Anterior cingulate cortex (tissue), 58 donors: Measurements from ENCODE around the gene B9D1.
"Not testable (repeated sequence)": the region's sequence is repeated elsewhere in the genome, so short reads cannot be mapped to it uniquely, and the experiment has no call there.

Experiments used
- DNase-seq, 58 donors: peaks; one replicate each; lab custom pipeline; 2025; lab: John Stamatoyannopoulos, UW

B9D1 gene

DNA sequence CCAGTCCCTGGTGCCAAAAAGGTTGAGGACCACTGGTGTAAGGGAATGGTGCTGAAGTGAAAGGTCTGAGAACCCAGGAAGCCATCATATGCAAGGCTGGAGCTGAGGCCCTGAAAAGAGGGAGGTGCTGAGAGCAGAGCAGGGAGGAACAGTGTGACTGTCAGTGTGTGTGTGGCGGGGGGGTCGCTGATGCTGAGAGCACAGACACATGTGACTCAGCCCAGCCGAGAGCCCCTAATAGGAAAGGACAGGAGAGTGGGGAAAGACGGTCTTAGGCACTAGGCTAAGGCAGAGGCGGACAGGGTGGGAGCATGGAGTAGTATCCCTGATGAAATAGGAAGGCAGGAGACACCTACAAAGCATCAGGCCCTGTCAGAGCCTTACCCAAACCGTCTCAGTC, 1.2 kb downstream of the B9D1 start:
- DNase-seq: no peak

DNA sequence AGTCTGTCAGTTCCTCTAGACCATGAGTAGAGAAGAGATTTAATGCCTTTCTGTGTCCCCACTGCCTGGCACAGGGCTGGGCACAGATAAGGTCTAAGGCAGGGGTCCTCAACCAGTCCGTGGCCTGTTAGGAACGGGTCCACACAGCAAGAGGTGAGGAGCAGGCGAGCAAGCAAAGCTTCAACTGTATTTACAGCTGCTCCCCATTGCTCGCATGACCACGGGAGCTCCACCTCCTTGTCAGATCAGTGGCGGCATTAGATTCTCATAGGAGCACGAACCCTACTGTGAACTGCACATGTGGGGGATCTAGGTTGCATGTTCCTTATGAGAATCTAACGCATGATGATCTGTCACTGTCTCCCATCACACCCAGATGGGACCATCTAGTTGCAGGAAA, 1.8 kb downstream of the B9D1 start:
- DNase-seq: no peak

DNA sequence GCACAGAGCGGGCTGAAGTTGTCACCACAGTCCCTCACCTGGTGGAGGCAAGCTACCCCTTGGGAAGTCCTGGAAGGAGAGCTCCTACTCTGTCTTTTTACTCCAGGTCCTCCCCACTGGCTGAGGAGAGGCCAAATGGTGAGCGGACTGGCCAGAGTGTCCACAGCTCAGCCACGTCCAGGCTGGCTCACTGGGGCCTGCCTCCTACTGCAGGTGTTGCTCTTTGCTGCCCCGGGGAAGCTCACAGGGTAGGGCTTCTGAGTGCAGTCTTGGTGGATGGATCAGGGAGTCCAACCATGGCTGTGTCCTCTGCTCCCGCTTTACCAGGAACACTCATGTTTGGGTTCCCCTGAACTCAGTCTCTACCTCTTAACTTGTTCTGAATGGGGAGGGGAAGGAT, 2.7 kb downstream of the B9D1 start:
- no peak for DNase-seq

DNA sequence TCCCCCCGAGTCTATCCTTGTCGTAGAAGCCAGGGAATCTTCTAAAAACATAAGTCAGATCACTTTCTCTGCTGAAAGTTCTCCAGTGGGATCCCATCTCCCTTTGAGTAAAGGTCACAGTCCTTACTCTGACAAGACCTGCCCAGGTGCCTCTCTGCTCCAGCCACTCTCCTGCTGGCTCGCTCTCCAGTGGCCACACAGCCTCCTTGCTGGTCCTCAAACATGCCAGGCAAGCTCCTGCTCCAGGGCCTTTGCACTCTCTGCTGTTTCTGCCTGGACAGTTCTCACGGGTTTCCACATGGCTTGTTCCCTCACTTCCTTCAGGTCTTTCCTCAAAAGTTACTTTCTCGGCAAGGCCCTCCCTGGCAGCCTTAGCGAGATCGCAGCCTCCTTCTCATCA, 3.4 kb downstream of the B9D1 start:
- no peak for DNase-seq

DNA sequence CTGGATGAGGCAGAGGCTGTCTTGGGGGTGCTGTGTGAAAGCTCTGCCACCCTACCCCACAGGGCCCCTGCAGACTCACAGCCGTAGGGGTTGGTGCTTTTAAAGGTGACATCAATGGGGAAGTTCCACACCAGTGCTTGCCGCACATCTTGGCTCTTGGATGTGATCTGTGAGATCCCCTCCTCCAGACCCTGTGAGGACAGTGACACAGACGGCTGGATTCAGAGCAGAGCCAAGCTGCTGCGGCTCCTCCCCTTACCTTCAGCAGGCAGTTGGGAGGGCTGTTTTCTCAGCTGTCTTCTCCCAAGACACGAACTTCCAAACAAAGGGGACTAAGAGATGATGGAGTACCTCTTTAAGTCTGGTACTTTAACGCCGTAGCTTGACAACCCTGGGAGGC, 4.8 kb downstream of the B9D1 start:
- no peak for DNase-seq

DNA sequence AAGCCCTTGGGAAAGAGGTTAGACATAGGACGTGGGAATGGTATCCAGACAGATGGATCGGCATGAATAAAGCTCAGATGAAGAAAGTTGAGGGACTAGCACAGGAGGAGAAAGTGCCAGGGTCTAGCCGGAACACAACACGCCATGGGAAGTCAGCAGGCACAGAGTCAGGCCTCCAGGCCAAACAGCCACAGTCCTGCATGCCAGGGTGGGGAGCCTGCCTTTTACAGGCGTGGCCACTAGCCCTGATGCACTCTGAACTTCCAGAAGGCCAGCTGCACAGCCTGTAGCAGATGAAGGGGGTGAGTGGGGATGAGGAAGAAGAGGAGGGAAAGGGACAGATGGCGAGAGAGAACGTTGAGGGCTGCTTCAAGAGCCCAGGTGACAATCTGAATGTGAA, 5.2 kb downstream of the B9D1 start:
- no peak for DNase-seq

DNA sequence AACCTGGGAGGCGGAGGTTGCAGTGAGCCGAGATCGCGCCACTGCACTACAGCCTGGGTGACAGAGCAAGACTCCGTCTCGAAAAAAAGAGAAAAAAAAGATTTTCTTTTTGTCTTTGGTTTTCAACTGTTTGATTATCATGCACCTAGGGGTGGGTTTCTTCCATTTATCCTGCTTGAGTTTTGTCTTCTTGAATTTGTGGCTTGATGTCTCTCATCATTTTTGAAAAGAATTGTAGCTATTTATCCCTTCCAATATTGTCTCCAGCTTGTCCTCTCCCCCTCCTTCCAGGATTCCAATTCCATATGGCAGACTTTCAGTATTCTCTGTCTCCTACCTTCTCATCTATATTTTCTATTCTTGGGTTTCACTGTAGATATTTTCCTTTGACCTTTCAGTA, 7.8 kb downstream of the B9D1 start:
- DNase-seq: no peak

DNA sequence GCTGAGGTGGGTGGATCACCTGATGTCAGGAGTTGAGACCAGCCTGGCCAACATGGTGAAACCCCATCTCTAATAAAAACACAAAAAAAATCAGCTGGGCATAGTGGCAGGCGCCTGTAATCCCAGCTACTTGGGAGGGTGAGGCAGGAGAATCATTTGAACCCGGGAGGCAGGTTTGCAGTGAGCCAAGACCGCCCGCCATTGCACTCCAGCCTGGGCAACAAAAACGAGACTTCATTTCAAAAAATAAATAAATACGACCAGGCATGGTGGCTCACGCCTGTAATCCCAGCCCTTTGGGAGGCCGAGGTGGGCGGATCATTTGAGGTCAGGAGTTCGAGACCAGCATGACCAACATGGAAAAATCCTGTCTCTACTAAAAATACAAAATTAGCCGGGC, 9.1 kb downstream of the B9D1 start:
- DNase-seq: not testable (repeated sequence)

DNA sequence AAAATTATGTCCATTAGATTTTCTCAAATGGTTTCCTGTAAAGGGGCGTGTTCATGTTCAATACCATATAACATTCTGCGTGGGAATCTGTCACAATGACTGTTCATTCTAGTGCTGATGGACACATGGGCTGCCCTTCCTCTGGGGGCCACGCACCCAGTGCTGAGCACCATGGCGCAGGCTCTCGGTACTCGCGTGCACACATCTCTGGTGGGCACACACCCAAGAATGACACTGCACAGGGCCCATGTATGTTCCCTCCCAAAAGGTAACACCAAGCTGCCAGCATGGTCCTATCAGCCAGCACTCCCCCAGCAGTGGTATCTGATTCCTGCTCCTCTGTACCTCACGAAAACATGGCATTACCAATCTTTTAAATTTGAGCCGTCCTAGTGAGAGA, 13.7 kb downstream of the B9D1 start:
- no peak for DNase-seq

DNA sequence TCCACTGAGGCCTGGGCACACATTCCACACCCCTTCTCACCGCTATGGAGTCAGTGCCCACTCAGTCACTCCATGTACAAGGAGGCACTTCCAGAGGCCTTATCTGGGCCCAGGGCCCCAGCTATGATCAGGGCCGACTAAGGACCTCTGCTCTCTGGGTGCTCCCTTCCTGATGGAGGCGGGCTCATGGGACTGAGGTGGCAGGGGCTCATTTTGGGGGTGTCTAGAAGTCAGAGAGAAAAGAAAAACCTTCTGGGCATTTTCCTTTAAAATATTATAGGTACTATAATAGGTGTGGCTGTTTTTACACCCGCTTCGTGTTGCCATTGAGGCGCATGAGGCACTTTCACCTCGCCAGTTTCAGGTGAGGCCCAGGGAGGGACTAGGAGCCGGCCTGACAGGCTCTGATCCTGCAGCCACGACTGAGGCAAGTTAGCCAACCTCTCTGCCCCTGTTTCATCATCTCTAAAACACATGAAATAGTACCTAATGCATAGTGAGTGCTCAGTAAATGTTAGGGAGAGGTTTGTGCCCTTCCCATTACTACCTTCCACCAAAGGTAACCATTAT, 14.4 kb downstream of the B9D1 start:
- DNase-seq: no peak

DNA sequence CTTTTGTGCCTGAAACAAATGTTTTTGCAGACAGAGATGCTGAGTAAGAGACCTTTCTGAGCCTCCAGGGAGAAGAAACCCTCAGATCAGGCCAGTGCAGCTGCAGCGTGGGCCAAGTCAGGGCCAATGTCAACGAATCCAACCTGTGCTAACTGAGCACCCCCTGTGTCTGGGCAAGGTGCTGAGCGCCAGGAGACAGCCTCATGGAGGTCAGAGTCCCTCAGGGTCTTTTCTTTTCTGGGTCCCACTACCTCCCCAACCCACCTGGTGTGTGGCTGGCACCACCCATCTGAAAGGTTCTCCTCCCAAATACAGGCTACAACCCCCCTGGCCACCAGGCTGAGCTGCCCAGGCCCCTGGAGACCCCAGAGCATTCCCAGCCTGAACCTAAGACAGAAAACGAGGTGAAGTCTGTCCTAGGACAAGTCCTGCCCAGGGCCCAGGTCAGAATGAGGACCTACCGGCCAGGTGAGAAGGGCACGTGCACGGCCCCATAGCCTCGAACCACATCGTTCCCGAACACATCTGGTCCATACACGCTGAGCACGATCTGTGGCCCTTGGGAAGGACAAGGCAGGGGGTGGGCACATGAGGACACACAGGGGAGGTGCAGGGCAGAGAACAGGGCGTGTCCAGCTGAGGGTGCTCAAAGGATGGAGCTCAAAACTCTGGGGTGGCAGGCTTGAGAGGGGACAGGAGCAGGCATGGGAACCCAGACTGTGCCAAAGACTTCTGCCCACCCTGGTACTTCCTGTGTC, 15.0 kb downstream of the B9D1 start:
- no peak for DNase-seq

DNA sequence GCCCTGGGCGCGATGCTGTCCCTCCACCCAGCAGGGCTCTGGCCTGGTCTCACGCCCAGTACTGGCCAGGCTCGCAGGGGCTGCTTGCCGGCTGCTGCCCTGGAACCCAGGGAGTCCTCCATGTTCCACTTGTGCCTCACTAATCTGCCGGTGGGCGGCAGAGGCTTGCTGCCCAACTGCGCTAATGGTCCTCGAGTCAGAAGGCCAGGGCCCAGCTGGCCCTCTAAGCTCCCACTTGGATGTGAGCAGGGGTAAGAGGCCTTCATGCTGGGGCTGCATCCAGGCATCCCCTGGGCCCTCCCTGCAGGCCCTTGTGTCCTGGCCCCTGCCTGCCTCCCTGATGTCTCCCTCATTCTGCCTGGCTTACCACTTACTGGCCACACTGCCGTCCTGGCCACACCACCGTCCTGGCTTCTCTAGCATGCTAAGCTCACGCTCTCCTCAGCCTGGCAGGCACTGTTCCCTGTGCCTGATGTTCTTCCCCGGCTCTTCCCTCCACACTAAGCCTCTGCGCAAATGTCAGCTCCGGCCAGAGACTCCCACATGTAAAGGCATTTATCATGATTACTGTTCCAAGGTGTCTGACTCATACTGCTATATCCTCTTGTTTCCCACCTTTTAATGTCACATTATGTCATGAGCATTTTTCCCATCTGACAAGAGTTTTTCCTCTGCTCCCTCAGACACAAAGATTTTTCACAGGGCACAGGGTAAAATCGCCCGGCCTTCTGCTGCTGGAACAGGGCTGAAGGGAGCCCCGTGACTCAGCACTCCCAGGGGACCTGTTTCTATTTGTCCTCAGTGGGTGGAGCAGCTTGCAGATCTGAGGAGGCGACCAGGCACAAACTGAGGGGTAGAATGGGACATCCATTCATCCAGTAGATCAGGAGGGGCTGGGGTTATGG, 15.9 kb downstream of the B9D1 start:
- DNase-seq: peak in 21 of 58 donors; percentile 29 to 83 (median 49)

DNA sequence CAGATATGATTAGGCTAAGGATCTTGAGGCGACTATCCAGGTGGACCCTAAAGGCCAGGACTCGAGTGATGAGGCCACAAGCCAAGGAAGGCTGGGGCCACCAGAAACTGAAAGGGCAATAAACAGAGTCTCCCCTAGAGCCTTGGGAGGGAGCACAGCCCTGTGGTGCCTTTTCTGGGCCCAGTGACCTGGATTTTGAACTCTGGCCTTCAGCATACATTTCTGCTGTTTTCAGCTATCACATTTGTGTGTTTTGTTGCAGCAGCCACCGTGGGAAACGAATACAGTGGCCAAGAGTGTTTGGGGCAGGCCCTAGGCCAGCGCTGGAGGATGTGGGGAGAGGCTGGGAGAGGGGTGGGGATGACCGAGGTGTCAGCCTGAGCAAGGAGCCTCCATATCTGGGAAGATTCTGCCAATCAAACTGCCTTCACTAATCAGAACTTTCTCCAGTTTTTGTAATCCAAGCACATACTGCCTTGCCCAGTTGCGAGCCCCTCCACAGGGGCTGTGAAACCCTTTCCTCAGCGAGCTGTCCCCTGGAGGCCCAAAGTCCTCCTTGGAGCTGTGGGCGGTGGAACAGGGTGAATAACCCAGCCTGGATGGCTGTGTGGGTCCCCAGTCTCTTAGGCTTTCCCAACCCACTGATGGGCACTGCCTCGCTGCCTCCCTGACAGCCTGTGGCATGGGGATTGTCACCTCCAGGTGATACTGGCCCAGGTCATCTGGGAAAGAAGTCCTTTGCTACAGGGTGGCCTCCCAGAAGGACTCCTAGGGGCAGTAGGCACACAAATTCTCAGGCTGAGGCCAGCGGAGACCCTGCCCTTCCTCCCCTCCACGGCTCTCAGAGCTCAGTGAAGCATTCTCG, 16.8 kb downstream of the B9D1 start:
- DNase-seq: no peak

DNA sequence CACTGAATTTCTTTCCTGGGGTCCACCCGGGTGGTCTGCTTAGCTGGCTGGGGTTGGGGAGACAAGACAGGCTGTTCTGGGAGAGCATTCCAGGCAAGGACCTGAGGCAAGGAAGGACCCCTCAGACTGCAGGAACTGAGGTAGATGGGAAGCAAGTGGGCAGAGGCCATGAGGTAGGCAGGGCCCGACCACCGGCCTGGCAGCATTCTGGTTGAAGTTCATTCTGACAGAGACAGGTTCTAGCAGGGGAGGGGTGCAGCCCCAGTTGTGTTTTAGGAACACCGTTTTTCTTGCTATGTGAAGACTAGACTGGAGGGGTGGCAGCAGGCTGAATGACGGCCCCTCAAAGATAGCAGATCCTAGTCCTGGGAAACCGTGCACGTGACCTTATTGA, 17.5 kb downstream of the B9D1 start:
- DNase-seq: no peak

DNA sequence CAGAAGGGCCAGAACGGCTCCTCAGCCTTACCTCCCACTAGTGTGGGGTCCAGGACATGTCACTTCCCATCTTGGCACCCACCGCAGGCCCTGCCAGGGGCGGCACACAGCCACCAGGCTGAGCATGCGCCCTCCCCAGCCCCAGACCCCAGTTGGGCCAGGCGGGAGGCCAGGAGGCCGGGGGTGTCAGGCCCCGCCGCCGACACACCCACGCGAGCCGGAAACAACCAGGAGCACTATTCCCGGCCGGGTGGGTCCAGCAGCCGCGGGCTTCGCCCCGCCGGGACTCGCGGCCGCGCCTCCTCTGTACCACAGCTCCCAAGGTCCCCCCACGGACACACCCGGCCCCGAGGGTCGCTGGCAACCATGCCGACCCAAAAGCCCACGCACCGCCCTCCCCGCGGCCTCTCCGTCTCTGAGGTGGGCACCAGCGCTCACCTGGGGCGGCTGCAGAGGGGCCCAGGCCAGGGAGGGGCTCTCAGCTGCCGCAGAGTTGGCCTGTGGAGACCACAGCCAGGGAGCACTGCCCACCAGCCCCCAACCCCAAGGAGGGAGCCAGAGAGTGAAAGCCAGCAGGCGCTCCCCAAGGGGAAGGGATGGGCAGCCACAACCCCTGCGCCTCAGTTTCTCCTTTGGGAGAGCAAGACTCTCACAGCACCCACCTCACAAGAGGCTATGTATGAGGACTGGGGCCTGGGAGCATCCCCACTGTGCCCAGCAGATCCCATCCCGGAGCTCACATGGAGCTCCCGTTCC, 18.0 kb downstream of the B9D1 start:
- no peak for DNase-seq

DNA sequence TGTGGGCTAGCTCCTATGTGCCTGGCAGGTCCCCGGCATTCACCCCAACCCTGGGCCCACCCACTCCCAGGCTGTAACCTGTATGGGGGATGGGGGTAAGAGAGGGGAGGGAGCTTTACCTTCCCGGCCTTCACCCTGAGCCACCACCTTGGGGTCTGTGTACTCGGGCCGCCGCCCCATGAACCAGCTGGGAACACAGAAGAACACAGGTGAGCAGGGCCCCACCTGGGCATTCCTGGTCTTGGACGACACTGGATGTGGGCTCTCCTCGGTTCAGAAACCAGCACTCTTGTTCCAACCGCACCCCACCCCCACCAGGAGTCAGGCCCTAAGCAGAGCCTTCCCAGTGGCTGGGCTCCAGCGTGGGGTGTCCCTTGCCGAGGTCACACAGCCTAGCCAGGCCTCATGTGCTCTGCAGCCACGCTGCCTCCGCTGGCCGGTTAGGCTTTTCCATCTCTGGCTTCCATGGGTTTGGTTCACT, 18.8 kb downstream of the B9D1 start:
- no peak for DNase-seq

DNA sequence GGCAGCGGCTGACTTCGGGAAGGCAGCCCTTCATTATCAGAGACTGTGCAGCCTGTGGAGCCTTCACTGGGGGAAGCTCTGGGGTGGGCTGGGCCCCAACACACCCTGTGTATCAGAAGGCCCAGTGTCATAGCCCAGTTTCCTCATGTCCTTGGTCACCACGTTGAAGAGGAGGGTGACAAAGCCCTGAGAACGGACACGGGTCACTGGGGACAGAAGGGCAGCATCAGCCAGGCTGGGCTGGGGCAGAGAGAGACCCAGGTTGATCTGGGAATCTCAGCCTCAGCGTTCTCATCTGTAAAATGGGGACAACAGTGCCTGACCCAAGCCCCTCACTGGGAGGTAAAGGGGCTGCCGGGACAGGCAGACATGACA, 19.3 kb downstream of the B9D1 start:
- DNase-seq: no peak

DNA sequence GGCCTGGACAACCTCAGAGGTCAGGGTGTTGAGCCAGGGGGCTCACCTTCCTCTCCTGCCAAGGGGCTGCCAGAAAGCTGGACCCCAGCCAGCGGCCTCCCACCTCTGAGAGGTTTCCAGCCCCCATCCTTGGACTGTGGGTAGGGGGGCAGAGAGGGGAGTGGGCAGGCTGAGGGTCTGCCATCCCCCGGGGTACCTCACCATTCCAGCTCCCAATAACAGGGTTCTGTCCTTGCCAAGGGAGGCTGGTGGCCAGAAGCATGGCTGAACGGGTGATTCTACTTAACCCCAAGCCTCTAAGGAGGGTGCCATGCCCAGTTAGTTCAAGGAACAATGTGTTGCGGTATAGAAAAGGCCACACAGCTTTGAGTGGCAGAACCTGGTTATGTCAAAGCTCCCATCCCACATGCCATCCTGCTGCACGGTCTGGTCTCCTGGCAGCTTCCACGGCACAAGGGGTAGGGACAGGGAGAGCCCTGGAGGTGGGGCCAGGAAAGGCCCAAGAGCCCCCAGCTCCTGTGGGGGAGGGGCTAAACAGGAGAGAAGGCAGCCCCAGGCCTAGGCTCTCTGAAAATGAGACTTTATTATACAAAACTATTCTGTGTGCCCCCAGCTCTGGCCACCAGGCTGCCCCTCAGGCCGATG, 19.8 kb downstream of the B9D1 start:
- DNase-seq: no peak
